ENCODE data around the gene CFTR.

The CFTR gene

GRCh38 chr7:117698018-117698417 lies 218.2 kb downstream of the CFTR start:
- H3K9ac ChIP-seq (ENCODE audit: low read depth, low read length) = no peak overlapping the region
- H3K4me1 ChIP-seq (ENCODE audit: insufficient read depth, low read length) = peaks cover 11% of the 10 kb centered on the region
- no peaks in the 10 kb centered on the region for H3K9me3 ChIP-seq (ENCODE audit: insufficient read depth, low read length, severe bottlenecking)
- H3K4me2 ChIP-seq (ENCODE audit: insufficient read depth, low read length) = no peak overlapping the region
- H3K79me2 ChIP-seq (ENCODE audit: insufficient read depth, low read length) = no peaks in the 10 kb centered on the region
- no peaks in the 10 kb centered on the region for H4K20me1 ChIP-seq (ENCODE audit: insufficient read depth, low read length)
- no peak overlapping the region for H2AFZ ChIP-seq (ENCODE audit: low read depth, low read length)
- DNase-seq (no peak), ATAC-seq (ENCODE audit: insufficient read depth, low read depth) (no peak)
- TF ChIP-seq CTCF (IDR thresholded peaks at IDR 0.05; ENCODE audit: borderline replicate concordance, extremely low read depth, low read length, poor library complexity, severe bottlenecking) (no peak), EZH2 (IDR thresholded peaks at IDR 0.05; ENCODE audit: borderline replicate concordance, low read depth, low read length, severe bottlenecking) (no peak)
- H3K36me3 ChIP-seq (ENCODE audit: insufficient read depth, low read length) = no peaks in the 10 kb centered on the region
- no peak overlapping the region for H3K27ac ChIP-seq (ENCODE audit: low read length)
- no peak overlapping the region for H3K4me3 ChIP-seq (ENCODE audit: low read depth in 1 of 2, low read length in 2 of 2)
- H3K27me3 ChIP-seq (ENCODE audit: insufficient read depth, low read length, poor library complexity) = no peaks in the 10 kb centered on the region

- DNase-seq (no peak), ATAC-seq (ENCODE audit: insufficient read depth, low read depth) (no peak)
- Histone ChIP-seq H3K9ac (ENCODE audit: low read depth, low read length) (no peak overlapping the region), H3K9me3 (ENCODE audit: insufficient read depth, low read length, severe bottlenecking) (no peaks in the 10 kb centered on the region), H3K4me2 (ENCODE audit: insufficient read depth, low read length) (no peak overlapping the region), H3K4me1 (ENCODE audit: insufficient read depth, low read length) (peaks cover 17% of the 10 kb centered on the region), H3K4me3 (ENCODE audit: low read depth in 1 of 2, low read length in 2 of 2) (no peak overlapping the region), H4K20me1 (ENCODE audit: insufficient read depth, low read length) (no peaks in the 10 kb centered on the region), H3K36me3 (ENCODE audit: insufficient read depth, low read length) (no peaks in the 10 kb centered on the region), H3K27ac (ENCODE audit: low read length) (no peak overlapping the region), H3K27me3 (ENCODE audit: insufficient read depth, low read length, poor library complexity) (no peaks in the 10 kb centered on the region), H3K79me2 (ENCODE audit: insufficient read depth, low read length) (no peaks in the 10 kb centered on the region), H2AFZ (ENCODE audit: low read depth, low read length) (no peak overlapping the region)
- TF ChIP-seq CTCF (IDR thresholded peaks at IDR 0.05; ENCODE audit: borderline replicate concordance, extremely low read depth, low read length, poor library complexity, severe bottlenecking) = no peak
- TF ChIP-seq EZH2 (IDR thresholded peaks at IDR 0.05; ENCODE audit: borderline replicate concordance, low read depth, low read length, severe bottlenecking) = no peak
Observed at GRCh38 chr7:117704063-117704462, 224.2 kb downstream of the CFTR start.

- no peak for DNase-seq
- H3K27ac ChIP-seq (ENCODE audit: low read length) = no peak overlapping the region
Observed at GRCh38 chr7:117705630-117706029, 225.8 kb downstream of the CFTR start.

More at GRCh38 chr7:117705630-117706029, 225.8 kb downstream of the CFTR start:
- no peak for TF ChIP-seq EZH2 (IDR thresholded peaks at IDR 0.05; ENCODE audit: borderline replicate concordance, low read depth, low read length, severe bottlenecking)
- no peak for TF ChIP-seq CTCF (IDR thresholded peaks at IDR 0.05; ENCODE audit: borderline replicate concordance, extremely low read depth, low read length, poor library complexity, severe bottlenecking)
- no peak overlapping the region for H3K4me2 ChIP-seq (ENCODE audit: insufficient read depth, low read length)
- peaks cover 33% of the 10 kb centered on the region for H3K4me1 ChIP-seq (ENCODE audit: insufficient read depth, low read length)
- H3K9ac ChIP-seq (ENCODE audit: low read depth, low read length) = no peak overlapping the region
- H3K79me2 ChIP-seq (ENCODE audit: insufficient read depth, low read length) = no peaks in the 10 kb centered on the region
- no peak overlapping the region for H2AFZ ChIP-seq (ENCODE audit: low read depth, low read length)
- H3K27me3 ChIP-seq (ENCODE audit: insufficient read depth, low read length, poor library complexity) = no peaks in the 10 kb centered on the region
- no peaks in the 10 kb centered on the region for H3K36me3 ChIP-seq (ENCODE audit: insufficient read depth, low read length)
- ATAC-seq (ENCODE audit: insufficient read depth, low read depth) = no peak
- H3K9me3 ChIP-seq (ENCODE audit: insufficient read depth, low read length, severe bottlenecking) = no peaks in the 10 kb centered on the region
- H3K4me3 ChIP-seq (ENCODE audit: low read depth in 1 of 2, low read length in 2 of 2) = no peak overlapping the region
- H4K20me1 ChIP-seq (ENCODE audit: insufficient read depth, low read length) = no peaks in the 10 kb centered on the region

Measured in DND-41 (cell line).